Keratinocyte (primary cell): ENCODE results near the gene ARHGAP18.

Source experiments
- EZH2 ChIP-seq: IDR thresholded peaks from one replicate; pipeline ENCODE4 v1.6.1; 2012; ENCODE audit warnings: inconsistent platforms, mild to moderate bottlenecking, low read length, moderate library complexity
- TF ChIP-seq, protein P1 (sequence below), 3 experiments: IDR thresholded peaks in 1 of 3; conservative IDR thresholded peaks in 1 of 3; optimal IDR thresholded peaks in 1 of 3; 2 replicates in 2 of 3; 3 replicates in 1 of 3; pipeline versions ENCODE3 to v1.5.1; 2011; ENCODE audit warnings: low read length in 3 of 3, mild to moderate bottlenecking in 3 of 3, moderate library complexity in 2 of 3, control low read depth in 1 of 3, inconsistent platforms in 1 of 3; ENCODE audit not compliant: insufficient read depth in 2 of 3; ENCODE audit errors: extremely low read depth in 1 of 3

- TF ChIP-seq, protein P1, sequence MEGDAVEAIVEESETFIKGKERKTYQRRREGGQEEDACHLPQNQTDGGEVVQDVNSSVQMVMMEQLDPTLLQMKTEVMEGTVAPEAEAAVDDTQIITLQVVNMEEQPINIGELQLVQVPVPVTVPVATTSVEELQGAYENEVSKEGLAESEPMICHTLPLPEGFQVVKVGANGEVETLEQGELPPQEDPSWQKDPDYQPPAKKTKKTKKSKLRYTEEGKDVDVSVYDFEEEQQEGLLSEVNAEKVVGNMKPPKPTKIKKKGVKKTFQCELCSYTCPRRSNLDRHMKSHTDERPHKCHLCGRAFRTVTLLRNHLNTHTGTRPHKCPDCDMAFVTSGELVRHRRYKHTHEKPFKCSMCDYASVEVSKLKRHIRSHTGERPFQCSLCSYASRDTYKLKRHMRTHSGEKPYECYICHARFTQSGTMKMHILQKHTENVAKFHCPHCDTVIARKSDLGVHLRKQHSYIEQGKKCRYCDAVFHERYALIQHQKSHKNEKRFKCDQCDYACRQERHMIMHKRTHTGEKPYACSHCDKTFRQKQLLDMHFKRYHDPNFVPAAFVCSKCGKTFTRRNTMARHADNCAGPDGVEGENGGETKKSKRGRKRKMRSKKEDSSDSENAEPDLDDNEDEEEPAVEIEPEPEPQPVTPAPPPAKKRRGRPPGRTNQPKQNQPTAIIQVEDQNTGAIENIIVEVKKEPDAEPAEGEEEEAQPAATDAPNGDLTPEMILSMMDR (optimal IDR thresholded peaks at IDR 0.05 in 1 of 3, IDR thresholded peaks at IDR 0.05 in 1 of 3, conservative IDR thresholded peaks at IDR 0.05 in 1 of 3; ENCODE audit: extremely low read depth in 1 of 3, insufficient read depth in 2 of 3, low read length in 3 of 3), result no peak
- TF ChIP-seq EZH2, result no peak
Measured at GRCh38 chr6:129692467-129692866, 17.5 kb downstream of the ARHGAP18 start.
